Measurements from ENCODE around the gene ZBTB7C. TPM values are rescaled to one million over a fixed set of nuclear protein-coding genes. Genes with fewer than 3 reads are reported as not detected.

ZBTB7C gene
- total and polyA plus RNA-seq, 2 of the 8 experiments (the other 6 are each of a cell fraction or from before 2014, with no cell fraction given) = 0.15 to 0.45 TPM

DNA sequence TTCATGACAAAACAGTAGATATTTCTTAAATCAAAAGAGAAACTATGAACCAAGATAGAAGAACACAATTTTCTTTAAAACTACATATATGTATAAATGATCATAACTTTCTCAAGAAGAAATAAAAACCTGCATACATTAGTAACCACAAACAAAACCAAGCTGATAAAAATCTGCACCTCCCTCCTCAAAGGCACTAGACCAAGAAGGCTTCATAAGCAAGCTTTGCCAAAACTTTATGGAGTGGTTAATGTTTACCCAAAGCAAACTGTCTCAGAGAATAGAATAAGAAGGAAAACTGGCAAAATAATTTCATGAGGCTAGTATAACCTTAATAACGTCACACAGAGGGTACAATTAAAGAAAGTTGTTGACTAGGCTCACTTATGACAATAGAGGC is 138.3 kb downstream of the ZBTB7C start (continued):
- TF ChIP-seq KDM1A (IDR thresholded peaks at IDR 0.05; ENCODE audit: borderline replicate concordance, low read length) (no peak), SRF (IDR thresholded peaks at IDR 0.05; ENCODE audit: low read depth, low read length) (no peak), GTF2F1 (IDR thresholded peaks at IDR 0.05; ENCODE audit: borderline replicate concordance, low read depth, low read length) (no peak), TAF1 (IDR thresholded peaks at IDR 0.05; ENCODE audit: low read depth, low read length) (no peak)
